Neural cell (in vitro differentiated cells): ENCODE results near the gene PGM5.

Experiments used
- EZH2 ChIP-seq: fragments of 200-600, 300-800 bp; shearing (Covaris generic), sonication (generic); IDR thresholded peaks from 2 replicates; pipeline ENCODE4 v1.6.1; 2014; ENCODE audit warnings: antibody characterized with exemption, low read length, borderline replicate concordance, mild to moderate bottlenecking; ENCODE audit not compliant: insufficient read depth, poor library complexity, severe bottlenecking
- MXI1 ChIP-seq: fragments of 450-650 bp; conservative IDR thresholded peaks from 2 replicates; pipeline ENCODE4 v1.6.1; 2014; ENCODE audit warnings: antibody characterized with exemption, mild to moderate bottlenecking; ENCODE audit not compliant: poor library complexity, severe bottlenecking
- TAF1 ChIP-seq: IDR thresholded peaks from 2 replicates; pipeline ENCODE4 v1.6.1; 2012; ENCODE audit warnings: low read depth
- TF ChIP-seq, protein P1 (sequence below): fragments of 450-650 bp; IDR thresholded peaks from 2 replicates; pipeline ENCODE4 v1.5.1; 2014; ENCODE audit warnings: antibody characterized with exemption, mild to moderate bottlenecking, moderate library complexity; ENCODE audit not compliant: poor library complexity, severe bottlenecking

DNA sequence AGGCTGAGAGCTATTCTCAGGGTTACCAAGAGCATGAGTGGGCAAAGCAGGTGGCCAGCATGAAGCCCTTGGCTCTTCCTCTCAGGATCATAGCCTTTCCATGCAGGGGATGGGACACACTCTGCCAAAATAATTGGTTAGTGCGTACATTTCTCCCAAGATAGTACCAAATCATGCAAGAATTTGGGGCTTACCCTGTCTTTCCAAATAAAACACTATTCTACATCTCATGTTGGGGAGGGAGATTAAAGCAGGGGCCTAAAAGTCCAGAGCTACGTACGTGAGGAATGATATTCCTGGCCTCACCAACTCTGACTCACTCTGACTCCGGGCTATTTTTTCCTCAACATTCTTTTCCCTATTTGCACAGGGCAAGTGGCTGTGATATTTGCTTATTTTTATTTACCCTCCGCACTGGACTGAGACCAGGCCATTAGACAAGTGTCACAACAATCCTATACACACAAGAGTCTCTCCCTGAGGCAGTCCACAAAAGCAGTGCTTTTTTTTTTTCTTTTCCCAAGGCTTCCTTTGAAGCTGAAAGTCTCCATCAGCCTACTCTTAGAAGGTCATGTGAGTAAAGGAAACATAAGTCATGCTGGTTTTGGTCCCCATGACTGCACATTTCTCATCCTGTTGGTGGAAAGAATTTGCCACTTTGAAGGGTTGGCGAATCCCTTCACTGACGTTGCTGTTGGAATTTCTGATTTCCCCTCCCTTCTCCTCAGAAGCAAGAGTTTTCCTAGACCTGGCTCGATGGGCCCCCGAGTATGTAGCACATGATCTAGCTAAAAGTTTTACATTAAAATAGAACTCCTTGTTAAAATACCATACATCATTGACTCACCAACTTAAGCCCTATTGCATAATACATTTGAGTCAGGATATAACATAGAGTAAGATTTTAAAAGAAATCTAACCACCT is 144.3 kb downstream of the PGM5 start:
- TF ChIP-seq, protein P1, sequence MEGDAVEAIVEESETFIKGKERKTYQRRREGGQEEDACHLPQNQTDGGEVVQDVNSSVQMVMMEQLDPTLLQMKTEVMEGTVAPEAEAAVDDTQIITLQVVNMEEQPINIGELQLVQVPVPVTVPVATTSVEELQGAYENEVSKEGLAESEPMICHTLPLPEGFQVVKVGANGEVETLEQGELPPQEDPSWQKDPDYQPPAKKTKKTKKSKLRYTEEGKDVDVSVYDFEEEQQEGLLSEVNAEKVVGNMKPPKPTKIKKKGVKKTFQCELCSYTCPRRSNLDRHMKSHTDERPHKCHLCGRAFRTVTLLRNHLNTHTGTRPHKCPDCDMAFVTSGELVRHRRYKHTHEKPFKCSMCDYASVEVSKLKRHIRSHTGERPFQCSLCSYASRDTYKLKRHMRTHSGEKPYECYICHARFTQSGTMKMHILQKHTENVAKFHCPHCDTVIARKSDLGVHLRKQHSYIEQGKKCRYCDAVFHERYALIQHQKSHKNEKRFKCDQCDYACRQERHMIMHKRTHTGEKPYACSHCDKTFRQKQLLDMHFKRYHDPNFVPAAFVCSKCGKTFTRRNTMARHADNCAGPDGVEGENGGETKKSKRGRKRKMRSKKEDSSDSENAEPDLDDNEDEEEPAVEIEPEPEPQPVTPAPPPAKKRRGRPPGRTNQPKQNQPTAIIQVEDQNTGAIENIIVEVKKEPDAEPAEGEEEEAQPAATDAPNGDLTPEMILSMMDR = no peak
- TF ChIP-seq MXI1 (no peak), EZH2 (no peak), TAF1 (no peak)
